Peyer's patch (tissue), 4 donors: ENCODE results near the gene RNASEL.

ENCODE experiments used
- POLR2A ChIP-seq, 2 donors: fragments of 450-650 bp; IDR thresholded peaks; one replicate each; pipeline ENCODE4 v1.5.1; 2017; ENCODE audit warnings: antibody characterized with exemption in 2 of 2, mild to moderate bottlenecking in 2 of 2, moderate library complexity in 2 of 2
- TF ChIP-seq, protein P1 (sequence below), 6 experiments: fragments of 450-650 bp in 4 of 6; fragments of 200-600 bp in 2 of 6; sonication (generic) in 1 of 6; IDR thresholded peaks; one replicate each; pipeline ENCODE4 v1.5.1; 2017 to 2019; ENCODE audit warnings: antibody characterized with exemption in 6 of 6, mild to moderate bottlenecking in 3 of 6, moderate library complexity in 1 of 6

- TF ChIP-seq, protein P1, sequence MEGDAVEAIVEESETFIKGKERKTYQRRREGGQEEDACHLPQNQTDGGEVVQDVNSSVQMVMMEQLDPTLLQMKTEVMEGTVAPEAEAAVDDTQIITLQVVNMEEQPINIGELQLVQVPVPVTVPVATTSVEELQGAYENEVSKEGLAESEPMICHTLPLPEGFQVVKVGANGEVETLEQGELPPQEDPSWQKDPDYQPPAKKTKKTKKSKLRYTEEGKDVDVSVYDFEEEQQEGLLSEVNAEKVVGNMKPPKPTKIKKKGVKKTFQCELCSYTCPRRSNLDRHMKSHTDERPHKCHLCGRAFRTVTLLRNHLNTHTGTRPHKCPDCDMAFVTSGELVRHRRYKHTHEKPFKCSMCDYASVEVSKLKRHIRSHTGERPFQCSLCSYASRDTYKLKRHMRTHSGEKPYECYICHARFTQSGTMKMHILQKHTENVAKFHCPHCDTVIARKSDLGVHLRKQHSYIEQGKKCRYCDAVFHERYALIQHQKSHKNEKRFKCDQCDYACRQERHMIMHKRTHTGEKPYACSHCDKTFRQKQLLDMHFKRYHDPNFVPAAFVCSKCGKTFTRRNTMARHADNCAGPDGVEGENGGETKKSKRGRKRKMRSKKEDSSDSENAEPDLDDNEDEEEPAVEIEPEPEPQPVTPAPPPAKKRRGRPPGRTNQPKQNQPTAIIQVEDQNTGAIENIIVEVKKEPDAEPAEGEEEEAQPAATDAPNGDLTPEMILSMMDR (IDR thresholded peaks at IDR 0.05) = no peak
- no peak for TF ChIP-seq POLR2A (IDR thresholded peaks at IDR 0.05)
Observed at GRCh38 chr1:182600036-182600713, 11.1 kb upstream of the RNASEL start.
